ENCODE results near the gene MAGI2.

Gene MAGI2

GRCh38 chr7:78492146-78492545, 961.3 kb downstream of the MAGI2 start:
- no peak for DNase-seq (ENCODE audit: low read depth in 2 of 2)

- no peak for DNase-seq (ENCODE audit: low read depth in 2 of 2)
These were observed 962.9 kb downstream of the MAGI2 start for GRCh38 chr7:78490524-78490923.

GRCh38 chr7:78489476-78490240, 963.8 kb downstream of the MAGI2 start:
- DNase-seq (ENCODE audit: low read depth in 2 of 2) = no peak

GRCh38 chr7:78487464-78487863, 966.0 kb downstream of the MAGI2 start:
- DNase-seq (ENCODE audit: low read depth in 2 of 2) = no peak

GRCh38 chr7:78479348-78479747, 974.1 kb downstream of the MAGI2 start:
- DNase-seq (ENCODE audit: low read depth in 2 of 2) = no peak

- no peak for DNase-seq (ENCODE audit: low read depth in 2 of 2)
These were observed 976.5 kb downstream of the MAGI2 start for GRCh38 chr7:78476851-78477405.

GRCh38 chr7:78473571-78474301, 979.7 kb downstream of the MAGI2 start:
- DNase-seq (ENCODE audit: low read depth in 2 of 2) = no peak

- peak; percentile 62 for DNase-seq (ENCODE audit: low read depth in 2 of 2)
These were observed 980.4 kb downstream of the MAGI2 start for GRCh38 chr7:78473021-78473420.

GRCh38 chr7:78472519-78472918, 980.9 kb downstream of the MAGI2 start:
- DNase-seq (ENCODE audit: low read depth in 2 of 2) = peak; percentile 76 to 77

- no peak for DNase-seq (ENCODE audit: low read depth in 2 of 2)
These were observed 987.6 kb downstream of the MAGI2 start for GRCh38 chr7:78465894-78466293.

GRCh38 chr7:78463039-78463438, 990.4 kb downstream of the MAGI2 start:
- DNase-seq (ENCODE audit: low read depth in 2 of 2) = no peak

- DNase-seq (ENCODE audit: low read depth in 2 of 2) = no peak
These were observed 1002.8 kb downstream of the MAGI2 start for GRCh38 chr7:78450706-78451105.

- no peak for DNase-seq (ENCODE audit: low read depth in 2 of 2)
These were observed 1004.6 kb downstream of the MAGI2 start for GRCh38 chr7:78448911-78449310.

GRCh38 chr7:78444267-78444666, 1009.2 kb downstream of the MAGI2 start:
- DNase-seq (ENCODE audit: low read depth in 2 of 2) = no peak

GRCh38 chr7:78443811-78444210, 1009.7 kb downstream of the MAGI2 start:
- DNase-seq (ENCODE audit: low read depth in 2 of 2) = no peak

GRCh38 chr7:78441737-78442136, 1011.7 kb downstream of the MAGI2 start:
- DNase-seq (ENCODE audit: low read depth in 2 of 2) = no peak

- no peak for DNase-seq (ENCODE audit: low read depth in 2 of 2)
These were observed 1015.0 kb downstream of the MAGI2 start for GRCh38 chr7:78438433-78438832.

GRCh38 chr7:78437118-78437517, 1016.3 kb downstream of the MAGI2 start:
- DNase-seq (ENCODE audit: low read depth in 2 of 2) = peak; percentile 38 to 43

GRCh38 chr7:78435355-78435754, 1018.1 kb downstream of the MAGI2 start:
- DNase-seq (ENCODE audit: low read depth in 2 of 2) = no peak

GRCh38 chr7:78434281-78434680, 1019.2 kb downstream of the MAGI2 start:
- DNase-seq (ENCODE audit: low read depth in 2 of 2) = no peak

GRCh38 chr7:78433421-78433820, 1020.0 kb downstream of the MAGI2 start:
- no peak for DNase-seq (ENCODE audit: low read depth in 2 of 2)

GRCh38 chr7:78429878-78430277, 1023.6 kb downstream of the MAGI2 start:
- no peak for DNase-seq (ENCODE audit: low read depth in 2 of 2)

- DNase-seq (ENCODE audit: low read depth in 2 of 2) = no peak
These were observed 1026.3 kb downstream of the MAGI2 start for GRCh38 chr7:78427209-78427608.
